ENCODE data around the gene XPC.

XPC gene

GRCh38 chr3:14166877-14167603 is 11.4 kb downstream of the XPC start:
- Mint-ChIP-seq H3K36me3 (peaks cover 98% of the 10 kb centered on the region), H3K27ac (no peak overlapping the region), H3K4me3 (no peak overlapping the region), H3K27me3 (no peaks in the 10 kb centered on the region), H3K9me3 (no peaks in the 10 kb centered on the region), H3K4me1 (peaks cover 25% of the 10 kb centered on the region)
- ATAC-seq = no peak

- H3K27ac Mint-ChIP-seq = no peak overlapping the region
Observed at GRCh38 chr3:14162178-14162577, 16.2 kb downstream of the XPC start.

GRCh38 chr3:14161282-14161681 is 17.1 kb downstream of the XPC start:
- Mint-ChIP-seq H3K4me1 (peaks cover under 1% of the 10 kb centered on the region), H3K9me3 (no peaks in the 10 kb centered on the region), H3K27me3 (no peaks in the 10 kb centered on the region), H3K36me3 (peaks cover 95% of the 10 kb centered on the region), H3K4me3 (no peak overlapping the region), H3K27ac (no peak overlapping the region)
- ATAC-seq = no peak

More at GRCh38 chr3:14162178-14162577, 16.2 kb downstream of the XPC start:
- no peaks in the 10 kb centered on the region for H3K27me3 Mint-ChIP-seq
- H3K9me3 Mint-ChIP-seq = no peaks in the 10 kb centered on the region
- no peak overlapping the region for H3K4me3 Mint-ChIP-seq
- peaks cover 99% of the 10 kb centered on the region for H3K36me3 Mint-ChIP-seq
- ATAC-seq = no peak
- peaks cover 2% of the 10 kb centered on the region for H3K4me1 Mint-ChIP-seq

- Mint-ChIP-seq H3K4me1 (peaks cover 7% of the 10 kb centered on the region), H3K27ac (no peak overlapping the region), H3K27me3 (no peaks in the 10 kb centered on the region), H3K36me3 (peaks cover 95% of the 10 kb centered on the region), H3K9me3 (no peaks in the 10 kb centered on the region), H3K4me3 (no peak overlapping the region)
- no peak for ATAC-seq
Observed at GRCh38 chr3:14159426-14159825, 19.0 kb downstream of the XPC start.

GRCh38 chr3:14158370-14158769 is 20.0 kb downstream of the XPC start:
- no peak overlapping the region for H3K27ac Mint-ChIP-seq

GRCh38 chr3:14157951-14158350 is 20.4 kb downstream of the XPC start:
- Mint-ChIP-seq H3K9me3 (no peaks in the 10 kb centered on the region), H3K4me1 (peaks cover 7% of the 10 kb centered on the region), H3K36me3 (peaks cover 93% of the 10 kb centered on the region), H3K4me3 (no peak overlapping the region), H3K27ac (no peak overlapping the region), H3K27me3 (no peaks in the 10 kb centered on the region)
- no peak for ATAC-seq

More at GRCh38 chr3:14158370-14158769, 20.0 kb downstream of the XPC start:
- ATAC-seq = no peak
- Mint-ChIP-seq H3K9me3 (no peaks in the 10 kb centered on the region), H3K27me3 (no peaks in the 10 kb centered on the region), H3K4me3 (no peak overlapping the region), H3K36me3 (peaks cover 95% of the 10 kb centered on the region), H3K4me1 (peaks cover 7% of the 10 kb centered on the region)

GRCh38 chr3:14156843-14157561 is 21.4 kb downstream of the XPC start:
- Mint-ChIP-seq H3K27me3 (no peaks in the 10 kb centered on the region), H3K9me3 (no peaks in the 10 kb centered on the region), H3K36me3 (peaks cover 93% of the 10 kb centered on the region), H3K4me3 (no peak overlapping the region), H3K4me1 (peaks cover 7% of the 10 kb centered on the region), H3K27ac (no peak overlapping the region)
- ATAC-seq = no peak

- peaks cover 7% of the 10 kb centered on the region for H3K4me1 Mint-ChIP-seq
- H3K27ac Mint-ChIP-seq = no peak overlapping the region
- ATAC-seq = no peak
Observed at GRCh38 chr3:14156201-14156600, 22.2 kb downstream of the XPC start.

GRCh38 chr3:14154895-14155440 is 23.4 kb downstream of the XPC start:
- ATAC-seq = no peak
- H3K27ac Mint-ChIP-seq = no peak overlapping the region
- H3K36me3 Mint-ChIP-seq = peaks cover 82% of the 10 kb centered on the region
- H3K27me3 Mint-ChIP-seq = no peaks in the 10 kb centered on the region
- H3K4me1 Mint-ChIP-seq = peaks cover 7% of the 10 kb centered on the region
- no peak overlapping the region for H3K4me3 Mint-ChIP-seq
- H3K9me3 Mint-ChIP-seq = no peaks in the 10 kb centered on the region

More at GRCh38 chr3:14156201-14156600, 22.2 kb downstream of the XPC start:
- Mint-ChIP-seq H3K27me3 (no peaks in the 10 kb centered on the region), H3K36me3 (peaks cover 85% of the 10 kb centered on the region), H3K9me3 (no peaks in the 10 kb centered on the region), H3K4me3 (no peak overlapping the region)

- H3K9me3 Mint-ChIP-seq = no peaks in the 10 kb centered on the region
- peaks cover 7% of the 10 kb centered on the region for H3K4me1 Mint-ChIP-seq
- no peak for ATAC-seq
- no peaks in the 10 kb centered on the region for H3K27me3 Mint-ChIP-seq
- H3K4me3 Mint-ChIP-seq = no peak overlapping the region
- H3K36me3 Mint-ChIP-seq = peaks cover 76% of the 10 kb centered on the region
- no peak overlapping the region for H3K27ac Mint-ChIP-seq
Observed at GRCh38 chr3:14154276-14154675, 24.1 kb downstream of the XPC start.

- H3K9me3 Mint-ChIP-seq = no peaks in the 10 kb centered on the region
- no peaks in the 10 kb centered on the region for H3K27me3 Mint-ChIP-seq
- no peak overlapping the region for H3K27ac Mint-ChIP-seq
- no peak overlapping the region for H3K4me3 Mint-ChIP-seq
- peaks cover 70% of the 10 kb centered on the region for H3K36me3 Mint-ChIP-seq
- H3K4me1 Mint-ChIP-seq = peaks cover 7% of the 10 kb centered on the region
- ATAC-seq = no peak
Observed at GRCh38 chr3:14153663-14154062, 24.7 kb downstream of the XPC start.

GRCh38 chr3:14152963-14153355 is 25.4 kb downstream of the XPC start:
- Mint-ChIP-seq H3K4me1 (peaks cover 7% of the 10 kb centered on the region), H3K4me3 (no peak overlapping the region), H3K27ac (no peak overlapping the region), H3K27me3 (no peaks in the 10 kb centered on the region), H3K36me3 (peaks cover 64% of the 10 kb centered on the region), H3K9me3 (no peaks in the 10 kb centered on the region)
- no peak for ATAC-seq

- ATAC-seq = no peak
- no peaks in the 10 kb centered on the region for H3K9me3 Mint-ChIP-seq
- H3K4me1 Mint-ChIP-seq = peaks cover 7% of the 10 kb centered on the region
- no peak overlapping the region for H3K27ac Mint-ChIP-seq
- H3K36me3 Mint-ChIP-seq = peaks cover 63% of the 10 kb centered on the region
- no peak overlapping the region for H3K4me3 Mint-ChIP-seq
- no peaks in the 10 kb centered on the region for H3K27me3 Mint-ChIP-seq
Observed at GRCh38 chr3:14152233-14152962, 26.0 kb downstream of the XPC start.

GRCh38 chr3:14151471-14152083 is 26.8 kb downstream of the XPC start:
- no peaks in the 10 kb centered on the region for H3K9me3 Mint-ChIP-seq
- no peak overlapping the region for H3K4me3 Mint-ChIP-seq
- no peak for ATAC-seq
- H3K36me3 Mint-ChIP-seq = peaks cover 65% of the 10 kb centered on the region
- no peaks in the 10 kb centered on the region for H3K27me3 Mint-ChIP-seq
- no peak overlapping the region for H3K27ac Mint-ChIP-seq
- H3K4me1 Mint-ChIP-seq = peaks cover 7% of the 10 kb centered on the region
